Hepatocyte (in vitro differentiated cells): ENCODE measurements around the gene CST11. TPM values are rescaled to one million over a fixed set of nuclear protein-coding genes. Genes with fewer than 3 reads are reported as not detected.

Experiments
- DNase-seq: peaks from one replicate; pipeline ENCODE4 v3.0.0-alpha.2; 2016; ENCODE audit warnings: low spot score
- H2AFZ ChIP-seq: fragments of 200-600 bp; sonication (generic); 2 replicates; pipeline ENCODE4 v1.6.0; 2016; ENCODE audit warnings: antibody characterized with exemption, mild to moderate bottlenecking
- H3K27ac ChIP-seq: fragments of 200-600 bp; sonication (generic); 2 replicates; pipeline ENCODE4 v1.5.1; 2016; ENCODE audit warnings: mild to moderate bottlenecking
- H3K27me3 ChIP-seq: fragments of 200-600 bp; sonication (generic); 2 replicates; pipeline ENCODE4 v1.6.1; 2016
- H3K36me3 ChIP-seq: fragments of 200-600 bp; sonication (generic); replicated peaks from 2 replicates; pipeline ENCODE4 v1.5.1; 2016; ENCODE audit warnings: low read depth; ENCODE audit not compliant: insufficient read depth
- H3K4me1 ChIP-seq: fragments of 200-600 bp; sonication (generic); 2 replicates; pipeline ENCODE4 v1.5.1; 2016; ENCODE audit warnings: mild to moderate bottlenecking, moderate library complexity; ENCODE audit not compliant: insufficient read depth
- H3K4me2 ChIP-seq: fragments of 200-600 bp; sonication (generic); 2 replicates; pipeline ENCODE4 v1.6.0; 2016
- H3K4me3 ChIP-seq: fragments of 200-600 bp; sonication (generic); 2 replicates; pipeline ENCODE4 v1.5.1; 2016; ENCODE audit warnings: mild to moderate bottlenecking
- H3K79me2 ChIP-seq: fragments of 200-600 bp; sonication (generic); 2 replicates; pipeline ENCODE4 v1.6.0; 2017; ENCODE audit warnings: mild to moderate bottlenecking
- H3K9me2 ChIP-seq: fragments of 200-600 bp; sonication (generic); replicated peaks from 2 replicates; pipeline ENCODE4 v1.6.0; 2017; ENCODE audit warnings: mild to moderate bottlenecking; ENCODE audit not compliant: insufficient read depth
- H3K9me3 ChIP-seq: fragments of 200-600 bp; sonication (generic); 2 replicates; pipeline ENCODE4 v1.5.1; 2016; ENCODE audit warnings: low read depth, mild to moderate bottlenecking
- H4K20me1 ChIP-seq: fragments of 200-600 bp; sonication (generic); 2 replicates; pipeline ENCODE4 v1.6.0; 2016; ENCODE audit warnings: mild to moderate bottlenecking; ENCODE audit not compliant: insufficient read depth, poor library complexity, severe bottlenecking
- EZH2 ChIP-seq: fragments of 200-600 bp; sonication (generic); IDR thresholded peaks from 2 replicates; pipeline ENCODE4 v1.6.1; 2016; ENCODE audit warnings: antibody characterized with exemption, mild to moderate bottlenecking, borderline replicate concordance
- EZH2phosphoT487 ChIP-seq: fragments of 200-600 bp; sonication (generic); IDR thresholded peaks from one replicate; pipeline ENCODE4 v1.6.1; 2018; ENCODE audit warnings: antibody characterized with exemption, mild to moderate bottlenecking, low read depth, moderate library complexity; ENCODE audit not compliant: unreplicated experiment, severe bottlenecking
- WGBS: methylation state at CpG from one replicate; pipeline ENCODE4 v1.1.6; 2016; ENCODE audit warnings: low lambda C conversion rate; ENCODE audit errors: missing lambda C conversion rate; 5-methylcytosine and 5-hydroxymethylcytosine counted together
- polyA plus RNA-seq: library from polyadenylated mRNA; unstranded; fragments of >200 nt; fragmentation: Nextera tagmentation; extraction: Ambion mirVana; gene quantifications from 2 replicates; pipeline ENCODE4 v1.2.1, GENCODE V29; 2016
- total RNA-seq: library from RNA; depleted of rRNA; stranded (reverse); fragments of >200 nt; gene quantifications from 2 replicates; pipeline ENCODE4 v1.2.3, GENCODE V29; 2014
- TF ChIP-seq, protein P1 (sequence below): fragments of 200-600 bp; sonication (generic); IDR thresholded peaks from 2 replicates; pipeline ENCODE4 v1.5.1; 2016; ENCODE audit warnings: antibody characterized with exemption, mild to moderate bottlenecking; ENCODE audit not compliant: poor library complexity

Gene CST11
- total and polyA plus RNA-seq, 2 experiments from 2014 or later = not detected

DNA sequence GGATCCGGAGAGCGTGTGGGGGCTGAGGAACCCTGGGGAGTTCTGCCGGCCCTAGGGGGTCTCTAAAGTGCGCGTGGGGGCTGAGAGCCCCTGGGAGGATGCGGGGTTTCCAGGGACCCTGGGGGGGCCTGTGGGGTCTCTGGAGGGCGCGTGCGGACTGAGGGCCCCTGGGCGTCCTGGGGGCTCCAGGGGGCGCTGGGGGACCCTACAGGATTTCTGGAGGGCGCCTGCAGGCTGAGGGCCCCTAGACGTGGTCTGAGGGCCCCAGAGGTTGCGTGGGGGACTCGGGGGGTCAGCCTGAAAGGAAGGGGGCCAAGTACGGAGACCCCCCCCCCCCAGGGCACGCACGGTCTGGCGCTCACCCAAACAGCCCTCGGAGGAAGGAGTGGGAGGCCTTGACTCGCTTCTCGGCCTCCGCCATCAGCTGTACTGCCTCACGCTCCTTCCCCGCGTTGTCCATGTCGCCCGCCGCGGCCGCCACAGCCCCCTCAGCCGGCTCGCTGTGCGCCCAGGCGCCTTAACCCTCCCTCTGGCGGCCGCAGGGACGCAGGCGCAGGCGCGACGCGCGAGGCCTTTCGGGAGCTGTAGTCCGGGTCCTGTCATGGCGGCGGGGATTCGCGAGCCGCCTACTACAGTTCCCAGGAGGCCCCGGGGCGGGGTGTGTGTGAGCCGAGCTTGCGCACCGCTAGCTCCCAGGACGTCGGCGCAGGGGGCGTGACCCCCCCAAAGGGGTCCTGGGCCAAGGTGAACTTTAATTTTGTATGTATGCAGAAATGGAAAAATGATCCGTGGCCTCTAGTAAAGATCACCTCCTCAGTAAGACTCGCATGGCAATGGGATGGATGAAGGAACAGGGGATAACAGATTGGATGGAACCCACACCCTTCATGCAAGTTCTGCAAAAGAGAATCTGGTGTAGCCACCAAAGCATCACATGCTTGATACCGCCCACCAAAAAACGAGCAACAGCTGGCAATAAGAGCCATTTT lies 31.4 kb downstream of the CST11 start, which contains the start of gene NAPB:
TSS of gene NAPB (minus strand) at position 546 of the 989 bp plus-strand sequence. CDS start at position 460, 86 bp downstream.
- peak within 1 kb of the TSS; percentile 96 for H3K4me2 ChIP-seq
- H2AFZ ChIP-seq = peak within 1 kb of the TSS; percentile 53
- H3K9me2 ChIP-seq = no peaks in the 10 kb centered on the region
- no peak for TF ChIP-seq EZH2phosphoT487
- no peak for TF ChIP-seq EZH2
- TF ChIP-seq, protein P1, sequence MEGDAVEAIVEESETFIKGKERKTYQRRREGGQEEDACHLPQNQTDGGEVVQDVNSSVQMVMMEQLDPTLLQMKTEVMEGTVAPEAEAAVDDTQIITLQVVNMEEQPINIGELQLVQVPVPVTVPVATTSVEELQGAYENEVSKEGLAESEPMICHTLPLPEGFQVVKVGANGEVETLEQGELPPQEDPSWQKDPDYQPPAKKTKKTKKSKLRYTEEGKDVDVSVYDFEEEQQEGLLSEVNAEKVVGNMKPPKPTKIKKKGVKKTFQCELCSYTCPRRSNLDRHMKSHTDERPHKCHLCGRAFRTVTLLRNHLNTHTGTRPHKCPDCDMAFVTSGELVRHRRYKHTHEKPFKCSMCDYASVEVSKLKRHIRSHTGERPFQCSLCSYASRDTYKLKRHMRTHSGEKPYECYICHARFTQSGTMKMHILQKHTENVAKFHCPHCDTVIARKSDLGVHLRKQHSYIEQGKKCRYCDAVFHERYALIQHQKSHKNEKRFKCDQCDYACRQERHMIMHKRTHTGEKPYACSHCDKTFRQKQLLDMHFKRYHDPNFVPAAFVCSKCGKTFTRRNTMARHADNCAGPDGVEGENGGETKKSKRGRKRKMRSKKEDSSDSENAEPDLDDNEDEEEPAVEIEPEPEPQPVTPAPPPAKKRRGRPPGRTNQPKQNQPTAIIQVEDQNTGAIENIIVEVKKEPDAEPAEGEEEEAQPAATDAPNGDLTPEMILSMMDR = no peak
- H4K20me1 ChIP-seq = peaks cover 6% of the 10 kb centered on the region
- peaks cover 8% of the 10 kb centered on the region for H3K4me1 ChIP-seq
- WGBS = 1% methylated on average over 53 of the region's 64 CpGs
- H3K79me2 ChIP-seq = peaks cover 48% of the 10 kb centered on the region
- H3K9me3 ChIP-seq = no peaks in the 10 kb centered on the region
- DNase-seq = peak; percentile 98
- no peaks in the 10 kb centered on the region for H3K27me3 ChIP-seq
- peak within 1 kb of the TSS; percentile 93 for H3K27ac ChIP-seq
- no peaks in the 10 kb centered on the region for H3K36me3 ChIP-seq
- H3K4me3 ChIP-seq = peak within 1 kb of the TSS; percentile 89

DNA sequence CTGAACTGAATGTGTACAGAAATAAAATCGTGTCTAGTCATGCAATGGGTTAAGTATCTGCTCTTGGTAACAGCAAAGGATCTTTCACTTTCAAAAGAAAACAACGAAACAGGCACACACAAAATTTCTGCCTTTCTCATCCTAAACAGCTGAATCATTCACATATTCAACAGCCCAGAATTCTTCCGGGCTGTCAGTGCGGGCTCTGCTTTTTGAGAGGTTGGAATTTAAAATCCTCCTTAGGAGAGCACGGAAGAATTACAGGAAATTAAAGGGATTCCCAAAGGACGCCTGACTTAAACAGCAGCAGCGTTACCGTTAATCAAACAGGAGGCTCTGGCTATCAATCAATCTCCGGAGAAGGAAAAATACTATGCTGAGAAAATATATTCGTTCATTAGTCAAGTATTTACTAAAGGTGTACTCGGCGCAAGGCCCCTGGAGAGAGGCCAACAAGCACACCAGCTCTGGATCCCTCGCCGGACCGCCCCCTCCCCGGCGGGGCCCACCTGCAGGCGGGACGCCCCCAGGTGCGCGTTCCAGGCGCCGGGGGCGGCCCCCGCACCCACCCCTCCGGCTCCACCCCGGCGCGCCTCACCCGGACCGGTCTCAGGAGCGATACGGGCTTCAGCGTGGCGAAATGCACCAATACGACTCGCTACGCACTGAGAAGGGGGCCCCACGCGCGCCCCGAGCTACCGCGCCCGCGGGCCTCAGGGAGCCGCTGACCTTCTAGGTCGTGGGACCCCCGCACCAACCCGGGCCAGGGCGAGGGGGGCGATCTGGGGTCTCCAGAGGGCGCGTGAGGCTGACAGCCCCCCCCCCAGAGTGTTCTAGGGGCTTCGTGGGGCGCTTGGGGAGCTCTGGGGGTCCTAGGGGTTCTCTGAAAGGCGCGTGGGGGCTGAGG lies 32.4 kb downstream of the CST11 start:
- H3K9me3 ChIP-seq = no peaks in the 10 kb centered on the region
- H3K4me3 ChIP-seq = peak overlapping the region; percentile 89
- no peaks in the 10 kb centered on the region for H3K36me3 ChIP-seq
- no peak for TF ChIP-seq EZH2phosphoT487
- TF ChIP-seq, protein P1 = no peak
- no peak for TF ChIP-seq EZH2
- DNase-seq = peak; percentile 71
- H3K9me2 ChIP-seq = no peaks in the 10 kb centered on the region
- peaks cover 58% of the 10 kb centered on the region for H3K79me2 ChIP-seq
- peaks cover 8% of the 10 kb centered on the region for H3K4me1 ChIP-seq
- 3% methylated on average over 28 of the region's 58 CpGs for WGBS
- H3K27me3 ChIP-seq = no peaks in the 10 kb centered on the region
- H3K4me2 ChIP-seq = peak overlapping the region; percentile 96
- H4K20me1 ChIP-seq = peaks cover 6% of the 10 kb centered on the region
- peak overlapping the region; percentile 17 for H2AFZ ChIP-seq
- H3K27ac ChIP-seq = peak overlapping the region; percentile 93

DNA sequence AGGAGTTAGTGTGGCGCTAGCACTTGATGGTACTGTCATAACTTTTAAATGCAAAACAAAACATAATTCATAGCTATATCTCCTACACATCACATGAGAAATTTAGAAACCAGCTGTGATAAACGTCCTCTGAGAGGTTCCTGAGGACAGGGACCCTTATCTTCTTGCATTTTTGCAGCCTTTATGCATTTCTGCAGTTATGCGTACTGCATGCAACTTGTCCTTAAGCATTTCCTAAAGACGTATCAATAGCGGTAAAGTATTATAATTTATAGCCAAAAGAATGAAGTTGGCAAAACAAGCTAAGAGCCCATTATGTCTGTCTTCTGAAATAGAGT lies 33.0 kb downstream of the CST11 start:
- peak overlapping the region; percentile 17 for H2AFZ ChIP-seq
- no peaks in the 10 kb centered on the region for H3K9me2 ChIP-seq
- no peak for DNase-seq
- TF ChIP-seq EZH2 (no peak), EZH2phosphoT487 (no peak)
- TF ChIP-seq, protein P1 = no peak
- peaks cover 6% of the 10 kb centered on the region for H4K20me1 ChIP-seq
- no peaks in the 10 kb centered on the region for H3K27me3 ChIP-seq
- H3K27ac ChIP-seq = peak overlapping the region; percentile 93
- peaks cover 8% of the 10 kb centered on the region for H3K4me1 ChIP-seq
- H3K9me3 ChIP-seq = no peaks in the 10 kb centered on the region
- H3K4me2 ChIP-seq = peak overlapping the region; percentile 96
- H3K79me2 ChIP-seq = peaks cover 64% of the 10 kb centered on the region
- H3K36me3 ChIP-seq = no peaks in the 10 kb centered on the region
- H3K4me3 ChIP-seq = peak overlapping the region; percentile 89
- 63% methylated on average over 5 of the region's 5 CpGs for WGBS
